HG02970 (cell line): ENCODE data around the gene MAML2.

Experiments
- ATAC-seq: cut with Tn5 transposase; IDR thresholded peaks from one replicate; pipeline ENCODE4 v1.9.1; 2021; ENCODE audit warnings: mild to moderate bottlenecking, moderate library complexity, moderate number of reproducible peaks; ENCODE audit not compliant: unreplicated experiment, low FRiP score

The MAML2 gene

DNA sequence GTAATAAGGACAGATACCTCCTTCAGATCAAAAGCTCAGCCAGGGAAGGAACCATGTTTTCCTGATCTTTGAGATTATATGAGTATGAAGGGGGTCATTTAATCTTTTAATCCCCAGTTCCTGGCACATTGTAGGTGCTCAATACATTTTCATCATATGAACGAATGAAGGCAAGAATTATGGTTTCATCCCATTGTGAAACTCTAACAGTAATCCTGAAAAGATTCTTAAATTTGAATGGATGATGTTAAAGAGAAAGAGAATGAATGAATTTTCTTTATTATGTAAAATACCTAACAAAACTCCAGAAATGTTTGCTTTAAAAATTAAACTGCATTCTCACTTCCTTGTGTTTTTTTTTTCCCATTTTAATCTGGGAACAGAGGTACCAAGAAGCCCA lies 256.9 kb downstream of the MAML2 start:
- no peak for ATAC-seq

DNA sequence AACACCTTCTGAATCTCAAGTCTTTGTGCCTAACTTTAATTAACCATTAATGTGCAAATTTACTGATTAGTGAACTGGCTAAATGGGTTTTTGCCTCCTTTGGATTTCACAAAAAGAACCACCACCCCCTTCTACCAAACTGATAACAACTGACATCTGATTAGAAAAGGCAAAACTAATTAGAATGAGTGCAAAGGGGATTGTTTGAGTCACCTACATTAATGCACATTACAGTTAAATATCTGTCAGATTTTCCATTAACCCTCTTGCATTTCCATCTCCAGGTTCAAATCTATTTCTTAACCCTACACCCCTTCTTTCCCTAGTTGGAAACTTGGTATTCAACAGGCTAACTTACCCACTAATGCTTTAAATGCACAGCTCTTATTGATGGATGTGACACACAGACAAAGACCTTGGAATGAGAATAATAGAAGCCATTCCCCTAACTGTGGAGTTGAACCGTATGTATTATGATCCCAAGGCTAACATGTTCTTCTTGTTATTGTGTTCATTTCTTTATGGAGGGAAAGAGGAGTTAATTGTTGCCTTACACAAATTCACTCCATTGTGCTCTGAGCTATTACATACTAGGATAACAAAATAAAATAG lies 257.6 kb downstream of the MAML2 start:
- ATAC-seq = no peak

DNA sequence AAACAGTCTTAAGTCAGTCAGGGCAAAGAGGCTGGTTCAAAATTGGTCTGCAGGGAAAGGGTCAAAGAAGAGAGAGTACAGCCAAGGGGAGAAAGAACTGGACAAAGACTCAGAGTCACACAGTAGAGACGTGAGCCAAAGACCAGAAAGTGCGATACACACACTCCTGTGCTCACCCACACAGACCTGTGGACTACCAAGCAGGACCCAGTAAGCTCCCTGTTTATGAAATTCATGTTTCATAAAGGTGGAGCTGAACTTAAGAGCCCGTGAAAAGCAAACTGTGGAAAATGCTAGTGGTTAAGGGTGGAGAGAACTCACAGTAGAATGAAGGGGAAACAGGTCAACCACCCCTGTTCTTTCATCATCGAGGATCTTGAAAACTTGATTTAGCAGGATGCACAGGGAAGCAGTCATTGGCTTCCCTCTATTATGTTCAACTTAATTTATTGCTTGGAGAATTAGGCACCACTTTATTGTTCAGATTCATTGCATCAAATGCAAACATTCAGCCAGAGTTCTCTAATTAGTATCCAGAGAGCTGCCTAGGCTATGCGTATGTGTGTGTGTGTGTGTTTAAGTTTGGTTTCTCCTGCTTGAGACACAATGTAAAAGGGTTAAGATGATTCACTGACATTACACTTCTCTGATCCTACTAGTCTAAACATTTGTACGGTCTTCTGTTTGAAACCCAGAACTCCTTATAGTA lies 258.2 kb downstream of the MAML2 start:
- no peak for ATAC-seq

DNA sequence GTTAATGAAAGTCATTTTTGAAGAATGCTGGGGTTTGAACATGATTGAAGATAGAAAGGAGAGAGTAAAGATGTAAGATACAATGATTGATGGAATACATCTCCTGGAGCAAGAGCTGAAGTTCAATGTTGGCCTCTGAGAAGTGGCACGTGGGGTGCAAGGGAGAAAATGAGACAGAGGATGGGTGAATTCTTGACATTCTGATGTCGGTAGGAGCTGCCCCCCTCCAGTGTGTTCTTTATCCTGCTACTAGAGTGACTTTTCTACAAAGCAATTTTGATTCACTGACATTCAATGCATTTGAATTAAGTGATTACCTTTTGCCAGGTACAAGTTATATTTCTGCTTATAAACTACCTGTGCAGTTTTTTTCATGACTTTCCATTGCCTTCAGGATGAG lies 260.1 kb downstream of the MAML2 start:
- ATAC-seq = no peak

DNA sequence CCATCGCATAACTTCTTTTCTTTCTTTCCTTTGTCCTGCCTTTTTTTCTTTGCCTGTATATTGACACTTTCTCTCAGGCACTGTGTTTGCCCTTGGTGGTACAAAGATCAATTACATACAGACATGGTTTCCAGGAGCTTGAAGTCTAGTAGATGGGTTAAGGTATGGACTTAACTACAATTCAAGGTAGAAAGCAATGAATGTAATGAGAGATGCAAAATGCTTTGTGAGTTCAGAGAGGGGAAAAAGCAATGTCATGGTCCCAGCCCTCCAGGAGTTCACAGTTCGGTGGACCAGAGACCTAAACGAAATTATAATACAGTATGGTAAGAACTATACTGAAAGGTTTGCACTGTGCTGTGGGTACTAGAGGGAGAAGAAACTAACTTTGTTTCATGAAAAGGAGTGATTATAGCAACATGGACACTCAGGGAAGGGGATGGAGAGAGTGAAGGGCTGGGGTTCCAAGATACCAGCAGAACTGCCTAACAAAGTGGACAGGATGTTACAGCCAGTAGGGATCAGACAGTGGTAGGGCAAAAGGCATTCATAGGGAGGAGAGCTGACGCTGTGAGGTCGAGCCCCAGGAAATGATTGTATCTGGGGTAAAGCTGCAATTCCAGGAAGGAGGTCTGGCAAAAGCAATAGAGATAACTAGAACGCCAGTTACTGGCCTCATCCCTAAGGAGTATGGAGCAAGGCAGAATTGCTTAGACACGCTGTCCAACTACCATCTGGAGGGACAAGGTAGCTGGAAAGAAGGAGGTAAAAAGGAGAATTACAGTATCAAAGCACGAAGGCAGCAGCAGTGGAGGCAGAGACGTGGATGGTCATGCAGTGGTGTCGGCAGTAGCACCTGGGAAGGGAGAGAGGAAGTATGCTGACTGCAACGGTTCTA lies 260.7 kb downstream of the MAML2 start:
- ATAC-seq = no peak

DNA sequence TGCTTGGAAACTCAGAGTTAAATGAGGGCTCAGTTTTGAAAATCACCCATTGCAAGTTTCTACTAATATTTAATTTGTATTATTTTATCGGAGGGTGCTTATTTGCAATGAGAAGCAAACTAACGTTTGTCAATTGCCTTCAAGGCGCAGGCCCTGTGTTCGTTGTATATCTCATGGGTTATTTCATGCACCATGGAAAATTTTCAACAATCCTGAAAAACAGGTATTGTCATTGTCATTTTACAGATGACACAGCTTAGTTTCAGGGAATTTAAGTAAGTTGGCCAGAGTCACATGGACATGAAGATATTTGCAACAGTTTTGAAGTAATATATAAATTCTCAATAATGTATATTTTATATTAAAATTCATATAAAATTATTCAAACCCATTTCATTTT lies 261.4 kb downstream of the MAML2 start:
- ATAC-seq = no peak

DNA sequence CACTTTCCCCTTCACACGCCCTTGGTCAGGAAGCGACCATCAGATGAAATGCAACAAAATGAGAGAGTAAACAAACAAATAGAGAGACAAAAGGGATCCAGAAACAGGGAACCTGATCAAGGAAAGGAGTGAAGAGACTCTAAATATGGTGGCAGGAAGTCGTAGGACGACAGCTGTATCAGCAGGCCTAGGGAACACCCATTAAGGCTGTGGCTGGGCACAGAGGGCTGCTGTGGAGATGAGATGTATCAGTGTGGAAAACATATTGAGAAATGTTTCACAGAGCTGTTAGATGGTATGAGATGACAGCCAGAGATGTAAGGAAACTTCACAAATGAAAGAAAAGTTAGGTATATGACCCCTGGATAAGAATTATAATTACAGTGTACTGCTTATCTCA lies 263.3 kb downstream of the MAML2 start:
- no peak for ATAC-seq

DNA sequence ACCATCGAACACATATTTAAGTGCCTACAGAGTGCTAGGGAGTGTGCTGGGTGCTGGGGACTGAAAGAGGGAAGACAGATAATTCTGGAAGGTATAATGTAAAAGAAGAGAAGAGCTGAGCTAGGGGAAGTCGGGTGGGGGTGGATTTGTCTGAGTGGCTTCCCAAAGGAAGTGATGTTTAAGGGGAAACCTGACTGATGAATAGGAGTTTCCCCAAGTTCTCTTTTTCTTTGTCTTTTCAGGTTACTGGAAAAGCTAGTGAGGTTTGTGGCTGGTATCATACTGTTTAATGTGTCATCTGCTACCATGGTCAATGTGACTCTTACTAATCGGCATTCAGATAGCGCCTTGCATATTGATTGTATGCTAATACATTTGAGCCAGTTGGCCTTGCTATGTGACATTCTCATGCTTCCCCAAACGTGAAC lies 267.4 kb downstream of the MAML2 start:
- ATAC-seq = no peak

DNA sequence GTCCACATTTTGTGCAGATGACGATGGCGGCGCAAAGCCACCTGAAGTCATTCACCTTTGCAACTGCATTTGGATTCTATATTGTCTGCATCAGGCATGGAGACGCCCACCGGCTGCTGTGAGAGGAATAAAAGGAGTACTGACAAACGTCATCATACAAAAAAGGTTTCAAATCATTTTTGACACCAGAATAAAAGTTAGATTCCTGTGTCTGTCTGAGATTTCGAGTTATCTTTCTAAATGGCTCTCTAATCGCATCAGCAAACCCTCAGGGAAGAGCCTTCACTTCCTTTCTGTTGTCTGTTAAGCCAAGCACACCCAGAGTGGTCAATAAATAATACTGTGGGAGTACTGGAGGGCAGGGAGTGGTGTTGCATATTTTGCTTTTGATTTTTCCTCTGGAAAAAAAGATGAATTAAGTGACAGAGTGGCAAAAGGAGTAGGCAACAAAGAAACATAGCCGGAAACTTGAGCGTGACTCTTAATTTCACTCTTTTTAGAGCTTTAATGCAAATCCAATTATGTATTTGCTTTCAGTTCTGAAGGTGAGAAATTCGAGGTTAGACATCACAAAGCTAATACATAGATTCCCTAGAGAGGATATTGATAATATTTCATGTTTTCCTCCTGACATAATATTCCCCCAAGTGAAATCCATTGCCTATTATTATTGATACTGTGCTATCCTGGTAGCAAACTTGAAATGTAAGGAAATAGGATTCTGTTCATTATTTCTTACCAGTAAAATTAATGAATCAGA lies 268.3 kb downstream of the MAML2 start:
- ATAC-seq = no peak

DNA sequence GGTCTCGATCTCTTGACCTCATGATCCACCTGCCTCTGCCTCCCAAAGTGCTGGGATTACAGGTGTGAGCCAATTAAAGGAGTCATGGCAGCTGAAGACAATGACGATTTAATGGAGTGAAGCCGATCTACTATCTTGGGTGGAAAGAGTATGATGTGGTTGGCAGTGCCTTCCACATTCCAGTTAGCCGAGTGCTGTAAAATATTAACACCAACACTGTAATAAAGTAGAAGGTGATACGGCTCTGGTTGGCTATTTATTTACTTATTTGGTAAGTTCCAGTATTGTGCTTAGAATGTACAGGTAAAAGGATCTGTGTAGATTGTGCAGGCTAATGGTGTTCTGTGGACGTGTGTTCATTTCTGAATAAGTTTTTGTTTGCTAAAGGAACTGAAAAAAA lies 269.5 kb downstream of the MAML2 start:
- no peak for ATAC-seq

DNA sequence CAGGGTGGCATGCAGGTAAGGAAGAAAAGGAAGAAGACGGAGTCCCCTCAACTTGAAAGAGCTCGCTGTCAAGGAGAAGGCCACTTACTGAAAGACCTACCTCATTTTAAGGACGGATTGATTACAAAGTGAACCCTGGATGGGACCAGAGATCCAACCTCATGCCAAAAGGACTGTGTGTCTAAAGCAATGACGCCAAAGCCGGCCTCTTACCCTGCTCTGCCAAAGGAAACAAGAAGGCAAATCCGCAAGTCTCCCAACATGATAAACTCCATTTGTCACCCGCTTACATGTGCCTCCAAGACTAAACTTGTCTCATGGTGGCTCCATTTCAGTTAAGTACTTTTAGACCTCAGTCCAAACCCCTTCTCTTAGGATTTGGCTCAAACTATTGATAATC lies 270.4 kb downstream of the MAML2 start:
- ATAC-seq = no peak

DNA sequence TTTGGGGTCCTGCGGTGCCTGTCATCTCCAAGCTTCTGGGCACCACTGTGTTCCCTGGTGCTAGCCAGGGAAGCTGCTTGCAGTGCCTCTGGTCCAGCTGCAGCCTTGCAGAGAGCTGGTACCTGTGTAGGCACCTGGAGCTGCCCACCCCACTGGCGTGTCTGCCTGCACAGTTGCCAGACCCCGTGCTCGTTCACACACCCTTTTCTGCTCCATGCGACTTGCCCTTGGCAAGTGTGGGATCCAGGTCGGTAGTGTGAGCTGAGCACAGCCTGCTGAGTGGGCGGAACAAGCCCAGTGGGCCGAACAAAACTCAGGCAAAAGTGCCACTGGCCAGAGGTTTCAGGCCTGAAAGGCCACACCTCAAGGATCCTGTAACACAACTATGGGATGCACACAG lies 272.5 kb downstream of the MAML2 start:
- no peak for ATAC-seq

DNA sequence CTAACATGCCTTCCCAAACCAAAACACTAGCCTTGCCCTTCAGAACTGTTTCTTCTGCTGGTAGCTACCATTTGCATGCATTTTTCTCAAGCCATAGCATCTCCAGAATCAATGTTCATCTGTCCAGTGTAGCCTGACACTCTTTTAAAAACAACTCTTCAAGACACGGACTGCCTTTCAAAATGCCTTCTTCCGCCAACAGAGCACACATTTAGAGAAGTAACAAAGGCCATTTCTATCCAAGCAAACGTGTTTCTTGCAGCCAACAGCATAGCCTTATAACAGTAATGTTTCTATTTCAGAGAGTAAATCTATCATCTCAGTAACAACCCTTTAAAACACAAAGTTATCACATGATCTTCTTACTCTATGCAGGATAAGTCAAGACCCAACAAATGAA lies 275.8 kb downstream of the MAML2 start:
- no peak for ATAC-seq

DNA sequence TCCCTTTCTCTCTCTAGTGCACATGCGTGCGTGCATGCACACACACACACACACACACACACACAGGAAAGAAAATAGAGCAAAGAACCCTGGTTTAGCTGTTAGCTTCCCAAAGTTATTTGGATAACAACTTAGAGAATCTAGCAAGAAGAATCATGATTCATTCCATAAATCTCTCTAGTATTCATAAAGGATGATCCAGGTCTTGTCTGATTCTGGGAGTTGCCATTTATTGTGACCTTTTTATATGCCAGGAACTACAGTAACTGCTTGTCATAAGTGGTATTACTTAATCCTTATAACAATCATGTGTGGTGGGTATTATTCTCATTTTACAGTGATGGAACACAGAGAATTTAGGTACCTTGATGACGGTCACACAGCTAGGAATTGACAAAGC lies 277.6 kb downstream of the MAML2 start:
- ATAC-seq = no peak

DNA sequence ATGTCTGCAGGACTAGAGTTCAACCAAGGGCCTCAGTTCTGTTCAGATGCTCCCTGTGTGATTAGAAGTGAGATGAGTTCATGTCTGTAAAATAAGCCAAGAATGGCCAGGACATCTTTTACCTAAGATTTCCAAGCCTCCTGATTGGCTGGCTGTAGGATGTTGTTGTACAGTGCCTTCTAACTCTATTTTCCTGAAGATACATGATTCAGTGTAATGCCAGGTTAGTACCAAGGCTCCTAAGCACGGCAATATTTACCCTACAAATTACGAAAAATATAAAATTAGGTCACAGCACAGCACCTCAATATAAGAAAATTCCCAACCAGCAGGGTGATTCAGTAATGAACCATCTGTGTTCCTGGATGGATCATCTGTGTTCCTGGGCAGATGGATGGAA lies 279.1 kb downstream of the MAML2 start:
- no peak for ATAC-seq

DNA sequence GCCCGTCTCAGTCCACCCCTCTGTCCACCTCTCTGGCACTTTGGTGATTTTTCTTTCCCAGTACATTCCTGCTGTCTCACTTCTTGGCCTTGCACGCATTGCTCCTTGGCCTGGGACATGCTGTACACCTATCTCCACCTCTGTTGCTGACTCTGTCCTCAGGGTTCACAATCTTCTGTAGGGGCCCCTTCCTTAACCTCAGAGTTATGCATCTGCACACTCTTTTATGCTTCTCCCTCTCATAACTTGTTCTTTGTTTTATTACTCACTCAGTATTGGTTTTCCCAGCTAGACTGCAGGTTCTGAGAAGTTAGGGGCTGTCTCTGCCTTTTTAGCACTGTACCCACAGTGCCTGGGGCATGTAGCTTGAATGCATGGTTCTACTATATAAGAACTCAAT lies 279.9 kb downstream of the MAML2 start:
- no peak for ATAC-seq

DNA sequence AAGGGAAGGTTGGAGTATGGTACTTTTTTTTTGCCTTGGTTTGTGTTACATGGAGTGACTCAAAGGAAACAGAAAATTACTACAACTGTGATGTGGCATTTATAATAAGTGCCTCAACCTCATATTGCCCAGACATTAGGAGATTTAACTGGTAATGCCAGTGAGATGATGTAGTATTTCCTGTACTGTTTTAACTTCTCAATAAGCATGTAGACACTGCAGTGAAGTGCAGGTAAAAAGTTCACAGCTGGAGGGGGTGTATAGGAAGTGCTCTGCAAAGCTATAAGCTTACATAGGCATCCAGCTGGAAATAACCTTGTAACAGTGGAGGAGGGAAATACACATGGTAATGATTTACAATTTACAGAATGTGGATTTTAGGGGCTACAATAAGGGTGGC lies 280.9 kb downstream of the MAML2 start:
- ATAC-seq = no peak

DNA sequence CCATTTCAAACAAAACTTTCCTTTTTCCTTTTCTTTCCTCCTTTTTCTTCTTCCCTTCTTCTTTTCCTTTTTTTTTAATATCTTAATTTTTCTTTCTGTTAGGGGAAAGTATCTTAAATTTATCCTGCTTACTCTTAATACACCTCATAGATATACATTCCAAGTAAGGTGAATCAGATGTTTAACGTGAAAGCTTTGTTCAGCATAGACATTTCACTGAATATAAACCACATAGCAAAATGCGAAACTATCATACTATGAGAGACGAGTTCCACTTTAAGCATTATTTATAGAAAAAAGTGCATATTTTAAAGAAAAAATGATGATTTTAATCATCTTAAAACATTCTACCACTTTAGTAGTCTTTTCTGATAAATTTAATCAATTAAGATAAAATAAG lies 281.3 kb downstream of the MAML2 start:
- no peak for ATAC-seq

DNA sequence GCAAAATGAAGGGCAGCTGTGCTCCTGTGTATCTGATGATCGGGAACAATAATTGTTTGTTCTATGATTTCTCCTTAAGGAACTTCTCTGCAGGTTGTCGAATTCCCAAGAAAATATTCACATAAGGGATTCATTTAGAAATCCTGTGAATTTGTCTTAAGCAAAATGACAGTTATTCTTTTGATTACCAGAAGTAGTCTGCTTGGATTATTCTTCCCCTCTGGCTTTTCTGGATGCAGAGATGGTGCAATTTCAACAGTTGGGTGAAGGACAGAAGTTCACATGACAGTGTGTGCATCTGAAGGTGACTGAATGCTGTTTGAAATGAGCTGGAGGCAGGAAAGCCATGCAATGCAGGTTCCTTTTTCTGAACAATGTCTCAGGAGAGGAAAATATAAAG lies 281.9 kb downstream of the MAML2 start:
- ATAC-seq = no peak

DNA sequence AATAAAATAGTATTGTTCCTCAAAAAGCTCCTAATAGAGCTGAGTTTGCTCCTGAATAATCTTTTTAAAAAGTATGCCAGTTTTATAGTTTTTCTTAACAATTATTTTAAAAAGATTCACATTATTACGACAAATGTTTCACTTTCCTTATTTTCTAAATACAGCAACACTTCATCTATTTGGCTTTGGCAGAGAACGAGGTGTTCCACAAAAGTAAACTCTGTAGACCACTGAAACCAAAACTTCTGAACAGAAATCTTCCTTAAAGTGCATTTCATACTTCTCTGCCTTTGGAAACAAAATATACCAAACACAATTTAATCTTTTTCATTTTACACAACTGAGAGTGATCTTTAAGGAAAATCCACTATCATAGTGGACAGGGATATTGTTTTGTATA lies 285.5 kb downstream of the MAML2 start:
- ATAC-seq = no peak

DNA sequence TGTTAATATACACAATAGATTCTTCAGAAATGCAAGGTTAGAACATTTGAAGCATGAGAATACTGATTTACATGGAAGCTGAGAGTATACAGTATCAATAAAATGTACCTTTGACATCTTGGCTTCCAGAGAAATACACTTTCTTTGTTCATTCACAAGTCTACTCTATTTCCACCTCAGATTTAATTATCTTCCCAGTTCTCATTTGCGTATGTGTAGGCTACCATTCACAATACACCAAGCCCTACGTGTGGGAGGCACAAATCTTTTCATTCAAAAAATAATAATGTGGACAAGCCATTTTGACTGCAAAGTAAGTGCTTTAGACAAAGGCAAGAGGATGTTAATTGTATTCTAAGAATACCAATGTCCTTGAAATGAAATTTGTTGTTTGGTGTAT lies 286.4 kb downstream of the MAML2 start:
- no peak for ATAC-seq
